ENCODE data around the gene SMIM13.

The SMIM13 gene

DNA sequence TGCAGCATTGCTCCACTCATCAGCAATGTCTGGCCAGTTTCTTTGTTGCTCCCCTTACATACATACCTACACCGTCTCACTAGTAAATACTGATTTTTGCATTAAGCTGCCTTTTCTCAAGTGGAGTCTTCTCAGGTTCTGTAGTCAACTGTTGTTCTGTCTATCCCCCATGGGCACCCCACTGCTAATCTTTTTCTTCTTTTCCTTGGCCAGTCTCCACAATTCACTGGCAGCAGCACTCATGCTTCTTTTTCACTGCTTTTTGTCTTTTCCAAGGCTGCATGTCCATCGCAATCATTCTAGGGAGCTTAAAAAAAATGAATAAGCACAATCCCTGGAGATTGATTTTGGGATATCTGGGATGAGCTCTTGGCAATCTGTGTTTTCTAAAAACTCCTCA is 28.2 kb downstream of the SMIM13 start:
- no peak overlapping the region for H3K4me3 ChIP-seq (ENCODE audit: low read depth, low read length)
- DNase-seq (ENCODE audit: low read depth) = no peak
- TF ChIP-seq, protein P1, sequence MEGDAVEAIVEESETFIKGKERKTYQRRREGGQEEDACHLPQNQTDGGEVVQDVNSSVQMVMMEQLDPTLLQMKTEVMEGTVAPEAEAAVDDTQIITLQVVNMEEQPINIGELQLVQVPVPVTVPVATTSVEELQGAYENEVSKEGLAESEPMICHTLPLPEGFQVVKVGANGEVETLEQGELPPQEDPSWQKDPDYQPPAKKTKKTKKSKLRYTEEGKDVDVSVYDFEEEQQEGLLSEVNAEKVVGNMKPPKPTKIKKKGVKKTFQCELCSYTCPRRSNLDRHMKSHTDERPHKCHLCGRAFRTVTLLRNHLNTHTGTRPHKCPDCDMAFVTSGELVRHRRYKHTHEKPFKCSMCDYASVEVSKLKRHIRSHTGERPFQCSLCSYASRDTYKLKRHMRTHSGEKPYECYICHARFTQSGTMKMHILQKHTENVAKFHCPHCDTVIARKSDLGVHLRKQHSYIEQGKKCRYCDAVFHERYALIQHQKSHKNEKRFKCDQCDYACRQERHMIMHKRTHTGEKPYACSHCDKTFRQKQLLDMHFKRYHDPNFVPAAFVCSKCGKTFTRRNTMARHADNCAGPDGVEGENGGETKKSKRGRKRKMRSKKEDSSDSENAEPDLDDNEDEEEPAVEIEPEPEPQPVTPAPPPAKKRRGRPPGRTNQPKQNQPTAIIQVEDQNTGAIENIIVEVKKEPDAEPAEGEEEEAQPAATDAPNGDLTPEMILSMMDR (IDR thresholded peaks at IDR 0.05; ENCODE audit: low read depth, low read length, missing control alignments) = no peak

DNA sequence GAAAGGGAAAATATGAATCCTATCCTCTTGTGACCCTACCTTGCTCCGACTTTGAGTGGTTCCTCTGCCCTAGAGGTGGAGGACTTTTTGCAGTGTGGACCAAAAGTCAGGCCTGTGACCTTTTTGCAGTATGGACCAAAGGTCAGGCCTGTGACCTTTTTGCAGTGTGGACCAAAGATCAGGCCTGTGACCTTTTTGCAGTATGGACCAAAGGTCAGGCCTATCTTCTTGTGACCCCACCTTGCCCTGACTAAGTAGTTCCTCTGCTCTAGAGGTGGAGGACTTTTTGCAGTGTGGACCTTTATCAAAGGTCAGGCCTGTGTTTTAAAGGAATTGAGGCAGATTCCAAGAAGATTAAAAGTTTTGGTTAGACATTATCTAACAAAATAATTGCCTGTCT is 28.7 kb downstream of the SMIM13 start:
- no peak overlapping the region for H3K4me3 ChIP-seq (ENCODE audit: low read depth, low read length)
- TF ChIP-seq, protein P1 (IDR thresholded peaks at IDR 0.05; ENCODE audit: low read depth, low read length, missing control alignments) = no peak
- no peak for DNase-seq (ENCODE audit: low read depth)

DNA sequence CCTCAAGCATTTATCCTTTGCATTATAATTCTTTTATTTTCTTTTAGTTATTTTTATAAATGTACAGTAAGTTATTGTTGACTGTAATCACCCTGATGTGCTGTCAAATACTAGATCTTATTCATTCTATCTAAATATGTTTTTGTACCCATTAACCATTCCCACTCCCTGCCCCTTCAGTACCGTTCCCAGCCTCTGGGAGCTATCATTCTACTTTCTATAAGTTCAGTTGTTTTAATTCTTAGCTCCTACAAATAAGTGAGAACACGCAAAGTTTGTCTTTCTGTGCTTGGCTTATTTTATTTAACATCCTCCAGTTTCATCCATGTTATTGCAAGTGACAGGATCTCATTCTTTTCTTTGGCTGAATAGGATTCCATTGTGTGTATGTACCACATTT is 30.3 kb downstream of the SMIM13 start:
- no peak for DNase-seq (ENCODE audit: low read depth)
- TF ChIP-seq, protein P1 (IDR thresholded peaks at IDR 0.05; ENCODE audit: low read depth, low read length, missing control alignments) = no peak
- H3K4me3 ChIP-seq (ENCODE audit: low read depth, low read length) = no peak overlapping the region

DNA sequence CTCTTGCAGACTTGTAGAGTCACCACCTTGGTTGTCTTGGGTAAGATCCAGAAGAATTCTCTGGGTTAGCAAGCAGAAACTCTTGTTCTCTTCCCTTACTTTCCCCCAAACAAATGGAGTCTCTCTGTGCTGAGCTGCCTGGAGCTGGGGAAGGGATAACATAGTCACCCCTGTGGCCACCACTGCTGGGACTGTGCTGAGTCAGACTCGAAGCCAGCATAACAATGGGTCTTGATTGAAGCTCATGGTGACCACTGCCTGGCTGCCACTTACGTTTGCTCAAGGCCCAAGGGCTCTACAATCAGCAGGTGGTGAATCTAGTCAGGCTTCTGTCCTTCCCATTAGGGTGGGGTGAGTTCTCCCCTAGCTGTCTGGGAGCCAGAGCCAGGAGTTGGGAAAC is 33.2 kb downstream of the SMIM13 start:
- TF ChIP-seq, protein P1 (IDR thresholded peaks at IDR 0.05; ENCODE audit: low read depth, low read length, missing control alignments) = no peak
- no peak for DNase-seq (ENCODE audit: low read depth)
- H3K4me3 ChIP-seq (ENCODE audit: low read depth, low read length) = no peak overlapping the region

DNA sequence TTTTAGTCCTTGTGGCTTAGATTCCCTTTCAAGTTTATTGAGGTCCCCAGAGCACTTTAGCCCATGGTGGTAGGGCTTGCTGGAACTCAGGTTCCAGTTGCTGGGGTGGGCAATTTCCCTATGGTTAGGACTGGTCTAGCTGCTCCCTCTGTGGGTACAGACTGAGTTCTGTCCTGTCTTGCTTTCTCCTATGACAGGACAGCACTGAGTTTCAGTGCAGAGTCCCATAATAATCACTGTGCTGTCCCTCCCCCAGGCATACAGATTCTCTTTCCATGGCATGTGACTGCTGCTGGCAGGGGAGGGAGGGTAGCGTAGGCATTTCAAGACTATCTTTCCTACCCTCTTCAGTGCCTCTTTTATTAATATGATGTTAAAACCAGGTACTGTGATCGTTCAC is 35.0 kb downstream of the SMIM13 start:
- TF ChIP-seq, protein P1 (IDR thresholded peaks at IDR 0.05; ENCODE audit: low read depth, low read length, missing control alignments) = no peak
- no peak overlapping the region for H3K4me3 ChIP-seq (ENCODE audit: low read depth, low read length)
- DNase-seq (ENCODE audit: low read depth) = no peak

DNA sequence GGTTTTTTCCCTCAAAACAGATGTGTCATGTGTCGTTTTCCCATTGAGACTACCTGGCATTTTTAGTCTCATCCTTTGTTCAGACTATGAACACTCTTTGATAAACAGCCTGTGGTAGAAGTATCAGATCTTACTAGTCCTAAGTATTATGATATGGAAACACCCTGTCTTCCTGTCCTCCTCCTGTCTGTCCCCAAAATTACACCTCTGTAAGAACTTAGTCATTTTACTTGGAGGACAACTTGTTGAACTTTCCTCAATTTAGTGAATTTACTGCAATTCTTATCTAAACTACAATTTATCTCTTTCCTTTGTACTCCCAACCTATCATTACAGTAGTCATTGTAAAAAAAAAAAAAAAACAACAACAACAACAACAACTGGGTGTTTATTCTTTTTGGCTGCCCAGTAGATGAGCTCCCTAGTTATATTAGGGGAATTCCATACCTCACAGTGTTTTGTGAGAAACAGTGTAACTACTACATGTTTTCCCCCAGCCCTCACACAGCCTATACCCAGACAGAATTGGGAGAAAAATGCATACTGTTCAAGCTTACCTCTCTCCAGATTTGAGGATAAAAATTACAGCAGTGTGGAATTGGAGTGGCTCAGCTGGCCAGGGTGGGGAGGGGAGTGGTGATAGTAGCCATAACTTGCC is 36.4 kb downstream of the SMIM13 start:
- DNase-seq (ENCODE audit: low read depth) = no peak
- TF ChIP-seq, protein P1 (IDR thresholded peaks at IDR 0.05; ENCODE audit: low read depth, low read length, missing control alignments) = no peak
- no peak overlapping the region for H3K4me3 ChIP-seq (ENCODE audit: low read depth, low read length)

DNA sequence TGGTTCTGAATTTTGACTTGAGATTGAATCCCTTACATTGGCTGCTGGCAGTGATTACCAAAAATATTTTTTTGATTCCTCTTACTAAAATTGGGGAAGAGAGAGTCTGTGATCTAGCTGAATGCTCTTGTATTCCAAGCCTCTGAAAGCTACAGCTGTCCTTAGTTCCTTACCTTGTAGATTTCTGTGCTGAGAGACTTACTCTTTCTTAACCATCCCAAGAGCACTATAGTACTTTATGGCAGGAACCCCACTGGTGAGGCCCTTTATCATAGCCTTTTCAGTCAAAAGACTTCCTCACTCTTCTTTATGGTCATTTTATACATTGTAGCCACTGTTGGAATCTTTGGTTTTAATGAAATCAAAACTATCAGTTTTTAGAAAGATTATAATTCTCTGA is 37.0 kb downstream of the SMIM13 start:
- H3K4me3 ChIP-seq (ENCODE audit: low read depth, low read length) = no peak overlapping the region
- DNase-seq (ENCODE audit: low read depth) = no peak
- TF ChIP-seq, protein P1 (IDR thresholded peaks at IDR 0.05; ENCODE audit: low read depth, low read length, missing control alignments) = no peak
